A549 treated with CpdA at 1 μM for 4 hours (cell line): ENCODE measurements around the gene KCNJ10. TPM values are rescaled to one million over a fixed set of nuclear protein-coding genes. Genes with fewer than 3 reads are reported as not detected.

Experiments
- total RNA-seq: library from RNA; stranded (reverse); fragments of 200-300 nt; extraction: Qiagen RNA extraction; gene quantifications from 5 replicates; pipeline ENCODE4 v1.2.3, GENCODE V29; 2022; ENCODE audit warnings: low read depth

Gene KCNJ10
- total RNA-seq, result 0.02 TPM in 1 of 5 replicates, not detected in the others

DNA sequence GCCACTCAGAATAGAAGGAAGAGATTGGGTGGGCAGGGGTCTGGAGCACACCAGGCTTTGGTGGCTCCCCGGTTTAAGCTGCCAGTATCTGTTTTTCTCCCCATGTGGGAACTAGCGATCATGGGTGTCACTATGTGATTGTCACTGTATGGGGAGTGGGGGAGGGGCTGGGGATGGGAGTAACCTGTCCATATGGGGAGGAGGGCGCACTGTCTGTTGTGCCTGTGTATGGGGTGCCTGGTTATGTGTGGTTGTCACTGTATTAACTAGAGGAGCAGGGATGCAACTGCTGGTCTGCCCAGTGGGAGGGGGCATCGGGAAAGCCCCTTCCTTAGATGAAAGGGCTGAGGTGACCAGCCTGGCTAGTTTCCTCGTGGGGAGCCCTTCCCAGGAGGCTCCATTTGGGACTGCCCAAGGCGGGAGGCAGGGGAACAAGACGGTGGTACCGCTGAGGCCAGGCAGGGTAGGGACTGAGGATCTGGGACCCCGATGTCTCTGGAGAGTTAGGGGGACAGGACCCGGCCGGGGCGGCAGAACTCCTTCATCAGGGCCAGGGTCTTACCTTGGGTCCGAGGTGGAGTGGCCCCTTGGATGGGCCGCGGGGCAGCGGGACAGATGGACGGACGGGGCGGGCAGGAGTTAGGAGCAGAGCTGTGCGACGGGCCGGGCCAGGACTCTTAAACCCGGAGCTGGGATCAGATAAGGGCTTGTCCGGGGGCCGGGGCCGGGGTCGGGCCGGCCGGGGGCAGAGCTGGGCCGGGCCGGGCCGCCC lies at the start of gene KCNJ10:
Gene KCNJ10, minus strand, starts transcription at position 701 of the 772 bp plus-strand sequence. CDS start 27,628 bp downstream, outside the sequence.

DNA sequence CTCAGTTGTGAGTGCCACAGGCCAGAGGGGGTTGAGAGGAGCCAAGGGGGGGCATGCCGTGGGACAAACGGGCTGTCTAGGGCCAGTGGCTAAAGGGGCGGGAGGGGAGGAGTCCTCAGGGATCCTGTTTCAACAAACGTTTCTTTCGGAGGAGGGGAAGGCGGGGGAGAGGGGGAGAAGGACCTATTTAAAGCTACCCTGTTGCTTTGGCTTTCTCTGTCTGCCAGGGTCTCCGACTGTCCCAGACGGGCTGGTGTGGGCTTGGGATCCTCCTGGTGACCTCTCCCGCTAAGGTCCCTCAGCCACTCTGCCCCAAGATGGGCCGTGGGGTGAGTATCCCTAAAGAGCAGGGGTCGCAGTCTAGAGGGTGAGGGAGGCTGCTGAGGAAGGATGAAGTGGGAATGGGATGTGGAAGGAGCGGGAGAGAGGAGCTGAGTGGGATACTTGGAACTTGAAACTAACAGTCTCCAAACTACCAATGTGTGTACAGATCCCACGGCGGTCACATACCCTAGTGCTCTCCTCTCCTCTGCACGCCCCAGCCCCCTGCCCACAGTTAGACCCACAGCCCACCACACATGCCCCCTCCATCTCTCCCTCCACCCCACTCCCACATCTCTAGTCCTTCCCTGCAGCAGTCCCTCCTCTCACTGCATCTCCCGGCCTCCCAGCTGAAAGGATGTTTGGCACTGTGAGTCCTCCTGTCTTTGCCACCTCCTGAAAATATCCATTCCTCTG lies 45.8 kb upstream of the KCNJ10 start, which contains the start of gene ATP1A2:
Gene ATP1A2, plus strand, starts transcription at position 215 of the 738 bp plus-strand sequence. Its CDS starts 103 bp downstream, at position 318.

DNA sequence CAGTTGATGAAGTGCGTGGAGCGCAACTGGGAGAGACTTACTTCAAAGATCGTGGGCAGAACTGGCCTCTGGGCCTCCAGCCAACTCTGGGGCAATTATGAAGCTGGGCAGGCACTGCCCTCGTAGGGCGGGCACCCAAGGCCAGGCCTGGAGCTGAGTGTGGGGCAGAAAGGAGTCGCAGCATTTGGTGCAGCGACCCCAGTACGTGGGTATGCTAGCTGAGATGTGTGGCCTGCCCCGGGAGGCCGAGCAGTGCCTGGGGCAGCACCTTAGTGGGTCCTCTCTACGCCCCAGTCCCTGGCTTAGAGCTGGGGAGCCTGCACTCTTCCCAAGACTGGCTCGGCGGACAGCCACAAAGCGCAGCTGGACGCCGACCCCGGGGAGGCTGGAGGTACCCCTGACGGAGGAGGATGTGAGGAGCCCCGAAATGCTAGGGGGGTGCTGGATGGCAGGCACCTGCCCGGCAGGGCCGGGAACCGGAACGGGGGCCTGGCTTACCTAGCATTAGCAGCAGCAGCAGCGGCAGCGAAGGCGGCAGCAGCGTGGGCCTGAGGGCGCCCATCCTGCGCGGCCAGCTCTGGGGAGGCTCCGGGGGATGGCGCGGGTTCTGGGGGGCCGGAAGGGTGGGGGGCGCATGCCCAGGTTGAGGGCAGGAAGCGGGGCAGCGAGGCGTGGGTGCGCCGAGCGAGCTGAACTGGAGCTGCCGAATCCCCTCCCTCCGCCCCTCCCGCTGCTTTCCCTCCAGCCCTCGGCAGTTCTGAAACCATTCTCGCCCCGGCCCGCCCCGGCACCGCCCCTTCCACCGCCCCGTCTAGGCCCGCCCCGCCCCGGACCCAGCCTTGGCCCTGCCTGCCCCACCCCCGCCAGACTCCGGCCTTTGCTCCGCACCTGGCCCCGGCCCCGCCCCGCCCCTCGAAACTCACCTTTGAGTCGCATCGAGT lies 28.2 kb upstream of the KCNJ10 start, which contains the start of gene IGSF8:
Gene IGSF8, minus strand, starts transcription at position 709 of the 941 bp plus-strand sequence. Its CDS starts 147 bp downstream, at position 562.

DNA sequence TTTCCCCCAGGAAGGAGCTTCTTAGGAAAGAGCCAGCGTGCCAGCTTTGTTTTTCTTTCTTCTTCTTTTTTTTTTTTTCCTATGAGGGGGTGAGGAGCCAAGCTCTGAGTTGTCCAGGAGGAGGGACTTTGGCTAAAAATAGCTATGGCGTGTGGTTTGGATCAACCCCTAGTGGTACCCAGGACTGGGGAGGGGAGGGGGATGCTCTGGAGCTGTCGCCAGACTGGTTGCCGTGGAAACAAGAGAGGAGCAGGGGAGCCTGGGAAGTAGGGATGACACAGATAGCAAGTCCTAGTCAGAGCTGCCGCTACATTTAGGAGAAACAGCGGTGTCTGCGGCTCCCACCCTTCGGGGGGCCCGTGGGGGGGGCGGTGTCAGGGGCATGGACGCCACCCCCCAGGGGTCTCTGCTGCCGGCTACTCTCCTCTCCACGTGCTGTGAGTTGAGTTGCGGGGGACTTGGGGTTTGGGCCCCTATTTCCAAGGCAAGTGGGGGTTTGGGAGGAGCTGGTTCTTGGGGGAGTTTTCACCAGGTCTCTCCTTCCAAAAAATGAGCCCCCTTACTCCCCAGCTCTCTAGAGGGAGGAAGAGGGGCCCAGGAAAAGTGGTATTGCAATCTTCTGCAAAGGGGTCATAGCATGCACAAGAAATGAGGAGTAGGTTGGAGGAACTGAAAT lies 11.4 kb upstream of the KCNJ10 start, which contains the start of gene KCNJ9:
Gene KCNJ9, plus strand, starts transcription at position 278 of the 676 bp plus-strand sequence. CDS start 2,493 bp downstream, outside the sequence.

DNA sequence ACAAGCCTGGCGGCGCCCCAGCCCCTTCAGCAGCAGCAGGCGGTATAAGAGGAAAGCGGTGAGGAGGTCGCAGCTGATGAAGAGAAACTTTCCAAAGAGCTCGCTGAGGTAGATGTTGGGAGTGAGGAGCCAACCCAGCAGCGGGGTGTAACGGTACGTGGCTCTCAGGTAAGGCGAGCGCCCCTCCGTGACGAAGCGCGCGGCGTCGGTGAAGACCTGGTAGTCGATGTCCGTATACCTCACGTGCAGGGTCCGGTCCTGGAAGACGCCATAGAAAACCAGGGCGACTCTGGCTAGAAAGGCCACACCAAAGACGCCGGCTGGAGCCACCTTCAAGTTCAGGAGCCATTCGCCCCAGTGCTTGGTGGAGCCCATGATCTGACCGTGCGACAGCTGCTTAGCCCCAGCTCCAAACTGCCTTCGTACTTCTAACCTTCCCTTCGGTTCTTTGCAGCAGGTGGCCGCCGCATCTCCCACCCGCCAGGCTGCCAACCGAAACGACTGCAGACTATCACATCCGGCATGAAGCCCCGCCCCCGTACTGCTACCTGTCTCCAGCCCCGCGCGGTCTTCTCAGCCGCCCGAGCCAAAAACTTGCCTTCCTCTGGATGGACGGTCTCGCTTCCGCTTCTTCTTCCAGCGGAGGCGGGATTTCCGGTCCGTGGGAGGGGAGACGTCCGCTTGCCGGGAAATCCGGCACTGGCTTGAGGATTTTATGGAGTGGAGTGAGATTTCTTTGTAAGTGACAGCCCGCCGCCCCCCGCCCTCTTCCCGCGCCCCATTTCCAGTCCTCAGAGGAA lies 38.4 kb downstream of the KCNJ10 start, which contains the start of gene PIGM:
Gene PIGM, minus strand, starts transcription at position 626 of the 800 bp plus-strand sequence. Its CDS starts 251 bp downstream, at position 375.

DNA sequence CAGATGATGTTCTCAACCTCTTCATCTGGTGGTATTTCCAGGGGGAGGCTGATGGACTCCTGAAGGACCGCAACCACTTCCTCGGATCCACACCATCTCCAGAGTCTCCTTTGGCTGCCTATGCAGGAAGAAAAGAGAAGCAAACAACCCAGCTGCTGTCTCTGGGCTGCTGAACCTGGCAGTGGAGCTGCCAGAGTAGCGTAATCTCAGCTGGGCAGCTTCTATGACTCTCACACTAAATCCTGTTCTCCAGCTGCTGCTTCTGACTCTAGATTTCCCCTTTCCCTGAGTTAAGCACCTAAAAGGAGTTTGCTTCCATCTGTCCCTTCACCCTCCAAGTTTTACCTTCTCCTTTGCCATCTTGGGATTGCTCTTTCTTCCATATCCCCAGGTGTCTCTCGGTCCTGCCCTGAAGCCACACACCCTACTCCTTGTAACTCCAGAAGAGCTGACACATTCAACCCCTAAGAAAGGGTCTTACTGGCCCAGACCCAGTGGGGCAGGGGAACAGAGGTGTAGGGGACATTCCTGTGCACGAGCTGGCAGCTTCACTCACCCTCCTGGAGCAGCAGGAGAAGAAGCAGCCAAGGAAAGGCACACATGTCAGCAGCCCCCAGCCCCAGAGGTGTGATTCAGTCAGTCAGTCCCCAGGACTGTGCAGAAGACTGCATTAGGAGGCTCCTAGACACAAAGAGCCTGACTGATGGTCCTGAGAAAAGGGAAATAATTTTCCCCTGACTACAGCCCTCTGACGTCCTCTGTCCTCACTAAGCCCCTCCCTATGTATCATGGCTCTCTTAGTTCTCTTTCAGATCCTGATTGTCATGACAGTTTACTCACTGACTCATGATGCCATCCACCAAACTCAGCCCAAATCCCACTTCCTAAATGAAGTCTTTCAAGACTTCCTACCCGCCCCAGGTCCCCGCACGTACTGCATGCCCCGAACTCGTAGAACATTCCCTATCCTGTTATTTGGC lies 116.1 kb downstream of the KCNJ10 start, which contains the start of gene SLAMF9:
Gene SLAMF9, minus strand, starts transcription at position 702 of the 980 bp plus-strand sequence. Its CDS starts 100 bp downstream, at position 602.

Other genes starting within 250 kb of the KCNJ10 start
- not detected in 5 replicates for gene SLAMF8, start 243.3 kb downstream of the KCNJ10 start, total RNA-seq
- 0.07 to 0.14 TPM in 2 of 5 replicates, not detected in the others for gene VSIG8, start 207.5 kb downstream of the KCNJ10 start, total RNA-seq
- 0.51 to 0.99 TPM (median 0.64 TPM) in 5 replicates for gene CFAP45, start 170.0 kb downstream of the KCNJ10 start, total RNA-seq
- gene TAGLN2, start 144.7 kb downstream of the KCNJ10 start, total RNA-seq, result 997 to 1,080 TPM (median 1,064 TPM) in 5 replicates
- 0.22 to 0.39 TPM (median 0.27 TPM) in 5 replicates for gene IGSF9, start 124.5 kb downstream of the KCNJ10 start, total RNA-seq
- gene SLAMF9, start 115.9 kb downstream of the KCNJ10 start, total RNA-seq, result 0.17 to 0.25 TPM (median 0.22 TPM) in 3 of 5 replicates, not detected in the others
- 3.8 to 4.6 TPM (median 4.3 TPM) in 5 replicates for gene PIGM, start 38.2 kb downstream of the KCNJ10 start, total RNA-seq
- 0.06 TPM in 1 of 5 replicates, not detected in the others for gene KCNJ9, start 11.4 kb upstream of the KCNJ10 start, total RNA-seq
- 6.7 to 9.8 TPM (median 8.4 TPM) in 5 replicates for gene IGSF8, start 28.5 kb upstream of the KCNJ10 start, total RNA-seq
- 0.01 to 0.05 TPM (median 0.03 TPM) in 3 of 5 replicates, not detected in the others for gene ATP1A2, start 45.6 kb upstream of the KCNJ10 start, total RNA-seq
- gene ATP1A4, start 81.4 kb upstream of the KCNJ10 start, total RNA-seq, result not detected in 5 replicates
- gene CASQ1, start 120.4 kb upstream of the KCNJ10 start, total RNA-seq, result not detected in 5 replicates
- 190 to 210 TPM (median 203 TPM) in 5 replicates for gene PEA15, start 135.2 kb upstream of the KCNJ10 start, total RNA-seq
- gene DCAF8, start 192.4 kb upstream of the KCNJ10 start, total RNA-seq, result 48.2 to 62.4 TPM (median 49.6 TPM) in 5 replicates
- gene PEX19, start 215.0 kb upstream of the KCNJ10 start, total RNA-seq, result 19.8 to 27.0 TPM (median 25.6 TPM) in 5 replicates